ENCODE measurements around the gene BMP2K. TPM values are rescaled to one million over a fixed set of nuclear protein-coding genes. Genes with fewer than 3 reads are reported as not detected.
A peak's percentile ranks its signal among the peaks of the same experiment; 100 is the strongest.

BMP2K gene
- total and polyA plus RNA-seq, 3 donors from 2014 or later, result 64.9 to 110 (median 102) TPM

GRCh38 chr4:78938868-78939666 is 162.9 kb downstream of the BMP2K start, which contains the start of gene PAQR3:
TSS of gene PAQR3 (minus strand) at chr4:78939438. CDS start at chr4:78939224, 214 bp downstream.
- Histone ChIP-seq H3K36me3 (ENCODE audit: low read depth, missing control alignments) (no peaks in the 10 kb centered on the region), H3K9me3 (no peaks in the 10 kb centered on the region), H3K27me3 (no peaks in the 10 kb centered on the region), H3K27ac (peak within 1 kb of the TSS; percentile 83 to 84), H3K4me1 (peaks cover 5% of the 10 kb centered on the region), H3K4me3 (peak within 1 kb of the TSS; percentile 91 to 94)
- intact Hi-C loops (cut with DNase I; ENCODE audit: low total_unique reads), result no loop called here
- peak; percentile 91 for DNase-seq
- TF ChIP-seq POLR2A (IDR thresholded peaks at IDR 0.05), result no peak
- WGBS, 2 donors, result 0 to 1% methylated on average over 27 to 44 of the region's 77 CpGs

GRCh38 chr4:78939667-78940008 is 163.5 kb downstream of the BMP2K start:
- H3K9me3 ChIP-seq, result no peaks in the 10 kb centered on the region
- H3K36me3 ChIP-seq (ENCODE audit: low read depth, missing control alignments), result no peaks in the 10 kb centered on the region
- H3K4me1 ChIP-seq, result peaks cover 5% of the 10 kb centered on the region
- peak overlapping the region; percentile 91 to 94 for H3K4me3 ChIP-seq
- TF ChIP-seq POLR2A (IDR thresholded peaks at IDR 0.05), result no peak
- no peak for TF ChIP-seq CTCF (IDR thresholded peaks at IDR 0.05)
- DNase-seq, result no peak
- H3K27ac ChIP-seq, result peak overlapping the region in 1 of 2 donors; percentile 68
- H3K27me3 ChIP-seq, result no peaks in the 10 kb centered on the region
- 0 to 1% methylated on average over 9 of the region's 9 CpGs for WGBS, 2 donors
- intact Hi-C loops (cut with DNase I; ENCODE audit: low total_unique reads), result no loop called here

- no peaks in the 10 kb centered on the region for H3K36me3 ChIP-seq (ENCODE audit: low read depth, missing control alignments)
- no peak overlapping the region for H3K4me3 ChIP-seq
- H3K9me3 ChIP-seq, result no peaks in the 10 kb centered on the region
- intact Hi-C loops (cut with DNase I; ENCODE audit: low total_unique reads), result no loop called here
- no peak overlapping the region for H3K27ac ChIP-seq
- peaks cover 5% of the 10 kb centered on the region for H3K4me1 ChIP-seq
- H3K27me3 ChIP-seq, result no peaks in the 10 kb centered on the region
- 74 to 78% methylated on average over 5 of the region's 5 CpGs for WGBS, 2 donors
- no peak for TF ChIP-seq POLR2A (IDR thresholded peaks at IDR 0.05)
- no peak for TF ChIP-seq CTCF (IDR thresholded peaks at IDR 0.05)
- no peak for DNase-seq
These were observed 164.6 kb downstream of the BMP2K start for GRCh38 chr4:78940752-78941151.

- Histone ChIP-seq H3K4me3 (no peak overlapping the region), H3K9me3 (no peaks in the 10 kb centered on the region), H3K4me1 (no peaks in the 10 kb centered on the region), H3K36me3 (ENCODE audit: low read depth, missing control alignments) (no peaks in the 10 kb centered on the region), H3K27me3 (no peaks in the 10 kb centered on the region), H3K27ac (no peak overlapping the region)
- intact Hi-C loops (cut with DNase I; ENCODE audit: low total_unique reads), result no loop called here
- no peak for TF ChIP-seq POLR2A (IDR thresholded peaks at IDR 0.05)
- TF ChIP-seq CTCF (IDR thresholded peaks at IDR 0.05), result no peak
- WGBS, 2 donors, result 43 to 66% methylated on average over 1 of the region's 1 CpG
- no peak for DNase-seq
These were observed 168.2 kb downstream of the BMP2K start for GRCh38 chr4:78944381-78944780.

GRCh38 chr4:78945651-78946179 is 169.6 kb downstream of the BMP2K start:
- Histone ChIP-seq H3K9me3 (no peaks in the 10 kb centered on the region), H3K36me3 (ENCODE audit: low read depth, missing control alignments) (no peaks in the 10 kb centered on the region), H3K27ac (no peak overlapping the region), H3K4me3 (no peak overlapping the region), H3K27me3 (no peaks in the 10 kb centered on the region), H3K4me1 (no peaks in the 10 kb centered on the region)
- TF ChIP-seq POLR2A (IDR thresholded peaks at IDR 0.05) (no peak), CTCF (IDR thresholded peaks at IDR 0.05) (no peak)
- DNase-seq, result no peak
- 93 to 98% methylated on average over 3 of the region's 3 CpGs for WGBS, 2 donors
- intact Hi-C loops (cut with DNase I; ENCODE audit: low total_unique reads), result no loop called here

Measured in testis (tissue), 3 donors.